Activated T-cell treated with anti-CD3 and anti-CD28 coated beads, Interleukin-2, amount 50 U/mL, for 4 hours (primary cell): ENCODE data around the gene GCLC. TPM values are rescaled to one million over a fixed set of nuclear protein-coding genes. Genes with fewer than 3 reads are reported as not detected.

Experiments used
- ATAC-seq, 2 donors: fragments of 200-7000 bp; cut with Tn5 transposase; one replicate each; pipeline ENCODE4 v1.10.0; 2021
- DNase-seq: peaks from one replicate; pipeline ENCODE4 v3.0.0-alpha.2; 2020
- H3K27me3 Mint-ChIP-seq: one replicate; pipeline ENCODE4 v1.8.0; 2021; ENCODE audit warnings: low read depth, mixed read lengths
- H3K36me3 Mint-ChIP-seq: one replicate; pipeline ENCODE4 v1.8.0; 2022; ENCODE audit warnings: mixed read lengths; ENCODE audit not compliant: insufficient read depth
- H3K4me1 Mint-ChIP-seq: one replicate; pipeline ENCODE4 v1.8.0; 2021; ENCODE audit warnings: low read depth, mixed read lengths
- H3K4me3 Mint-ChIP-seq: one replicate; pipeline ENCODE4 v1.8.0; 2021; ENCODE audit warnings: mild to moderate bottlenecking, moderate library complexity, mixed read lengths
- H3K9me3 Mint-ChIP-seq: one replicate; pipeline ENCODE4 v1.8.0; 2021; ENCODE audit warnings: mixed read lengths
- total RNA-seq, 3 donors: library from RNA; stranded (reverse); gene quantifications; one replicate each; pipeline ENCODE4 v1.2.1, GENCODE V29; 2021

Gene GCLC
- 10 to 100 TPM; 31.8 to 36.8 (median 32.2) TPM for total RNA-seq

GRCh38 chr6:53544470-53545308 lies at the start of gene GCLC:
GCLC (minus strand) TSS chr6:53545101; CDS start chr6:53544645, 456 bp downstream.
- ATAC-seq (peak; percentile 64 to 70), DNase-seq (peak; percentile 83)
- Mint-ChIP-seq H3K9me3 (no peaks in the 10 kb centered on the region), H3K27me3 (no peaks in the 10 kb centered on the region), H3K36me3 (peaks cover 9% of the 10 kb centered on the region), H3K4me1 (peaks cover 56% of the 10 kb centered on the region), H3K4me3 (peak within 1 kb of the TSS; percentile 95)

- no peak for DNase-seq
- no peaks in the 10 kb centered on the region for H3K36me3 Mint-ChIP-seq
- peaks cover 6% of the 10 kb centered on the region for H3K9me3 Mint-ChIP-seq
- no peak overlapping the region for H3K4me3 Mint-ChIP-seq
- ATAC-seq, result no peak
- H3K27me3 Mint-ChIP-seq, result peaks cover 5% of the 10 kb centered on the region
- peaks cover 3% of the 10 kb centered on the region for H3K4me1 Mint-ChIP-seq
Observed at GRCh38 chr6:53594596-53594995, 49.7 kb upstream of the GCLC start.

- Mint-ChIP-seq H3K36me3 (no peaks in the 10 kb centered on the region), H3K4me1 (peaks cover 3% of the 10 kb centered on the region), H3K9me3 (peaks cover 6% of the 10 kb centered on the region), H3K4me3 (no peak overlapping the region), H3K27me3 (peaks cover 5% of the 10 kb centered on the region)
- peak in 1 of 2 donors; percentile 35 for ATAC-seq
- no peak for DNase-seq
Observed at GRCh38 chr6:53593001-53593488, 48.1 kb upstream of the GCLC start.

GRCh38 chr6:53591873-53592272 lies 47.0 kb upstream of the GCLC start:
- H3K36me3 Mint-ChIP-seq, result no peaks in the 10 kb centered on the region
- peaks cover 5% of the 10 kb centered on the region for H3K27me3 Mint-ChIP-seq
- H3K9me3 Mint-ChIP-seq, result no peaks in the 10 kb centered on the region
- no peak overlapping the region for H3K4me3 Mint-ChIP-seq
- peaks cover 3% of the 10 kb centered on the region for H3K4me1 Mint-ChIP-seq
- DNase-seq (no peak), ATAC-seq (peak; percentile 72 to 76)

- Mint-ChIP-seq H3K4me3 (no peak overlapping the region), H3K27me3 (peaks cover 5% of the 10 kb centered on the region), H3K36me3 (no peaks in the 10 kb centered on the region), H3K9me3 (no peaks in the 10 kb centered on the region), H3K4me1 (peaks cover 3% of the 10 kb centered on the region)
- DNase-seq (no peak), ATAC-seq (no peak)
Observed at GRCh38 chr6:53588816-53589509, 44.1 kb upstream of the GCLC start.

GRCh38 chr6:53587291-53587690 lies 42.4 kb upstream of the GCLC start:
- no peak for ATAC-seq
- Mint-ChIP-seq H3K27me3 (peaks cover 4% of the 10 kb centered on the region), H3K4me1 (peaks cover 5% of the 10 kb centered on the region), H3K36me3 (no peaks in the 10 kb centered on the region), H3K4me3 (no peak overlapping the region), H3K9me3 (no peaks in the 10 kb centered on the region)
- DNase-seq, result no peak

- Mint-ChIP-seq H3K4me3 (no peak overlapping the region), H3K36me3 (no peaks in the 10 kb centered on the region), H3K4me1 (peaks cover 2% of the 10 kb centered on the region), H3K27me3 (peaks cover 4% of the 10 kb centered on the region), H3K9me3 (no peaks in the 10 kb centered on the region)
- ATAC-seq, result no peak
- DNase-seq, result no peak
Observed at GRCh38 chr6:53585208-53585900, 40.5 kb upstream of the GCLC start.

GRCh38 chr6:53584726-53585125 lies 39.8 kb upstream of the GCLC start:
- Mint-ChIP-seq H3K4me3 (no peak overlapping the region), H3K27me3 (peaks cover 4% of the 10 kb centered on the region), H3K9me3 (no peaks in the 10 kb centered on the region), H3K36me3 (no peaks in the 10 kb centered on the region), H3K4me1 (peaks cover 6% of the 10 kb centered on the region)
- DNase-seq, result no peak
- no peak for ATAC-seq

GRCh38 chr6:53583451-53583850 lies 38.5 kb upstream of the GCLC start:
- H3K36me3 Mint-ChIP-seq, result no peaks in the 10 kb centered on the region
- no peak overlapping the region for H3K4me3 Mint-ChIP-seq
- H3K4me1 Mint-ChIP-seq, result peaks cover 7% of the 10 kb centered on the region
- DNase-seq (no peak), ATAC-seq (no peak)
- peaks cover 4% of the 10 kb centered on the region for H3K27me3 Mint-ChIP-seq
- H3K9me3 Mint-ChIP-seq, result no peaks in the 10 kb centered on the region

GRCh38 chr6:53582963-53583362 lies 38.1 kb upstream of the GCLC start:
- H3K27me3 Mint-ChIP-seq, result peaks cover 4% of the 10 kb centered on the region
- peaks cover 7% of the 10 kb centered on the region for H3K4me1 Mint-ChIP-seq
- DNase-seq (no peak), ATAC-seq (no peak)
- H3K4me3 Mint-ChIP-seq, result no peak overlapping the region
- H3K9me3 Mint-ChIP-seq, result no peaks in the 10 kb centered on the region
- no peaks in the 10 kb centered on the region for H3K36me3 Mint-ChIP-seq

GRCh38 chr6:53581856-53582255 lies 37.0 kb upstream of the GCLC start:
- peaks cover 4% of the 10 kb centered on the region for H3K27me3 Mint-ChIP-seq
- H3K9me3 Mint-ChIP-seq, result no peaks in the 10 kb centered on the region
- no peak for ATAC-seq
- H3K4me1 Mint-ChIP-seq, result peaks cover 7% of the 10 kb centered on the region
- no peak for DNase-seq
- H3K4me3 Mint-ChIP-seq, result no peak overlapping the region
- H3K36me3 Mint-ChIP-seq, result no peaks in the 10 kb centered on the region

- DNase-seq, result no peak
Observed at GRCh38 chr6:53581173-53581773, 36.4 kb upstream of the GCLC start.

GRCh38 chr6:53579338-53579737 lies 34.4 kb upstream of the GCLC start:
- H3K4me3 Mint-ChIP-seq, result no peak overlapping the region
- peak; percentile 91 to 97 for ATAC-seq
- no peaks in the 10 kb centered on the region for H3K36me3 Mint-ChIP-seq
- no peaks in the 10 kb centered on the region for H3K27me3 Mint-ChIP-seq
- no peak for DNase-seq
- H3K4me1 Mint-ChIP-seq, result peaks cover 7% of the 10 kb centered on the region
- no peaks in the 10 kb centered on the region for H3K9me3 Mint-ChIP-seq

More at GRCh38 chr6:53581173-53581773, 36.4 kb upstream of the GCLC start:
- Mint-ChIP-seq H3K9me3 (no peaks in the 10 kb centered on the region), H3K4me1 (peaks cover 7% of the 10 kb centered on the region), H3K36me3 (no peaks in the 10 kb centered on the region), H3K4me3 (no peak overlapping the region), H3K27me3 (peaks cover 4% of the 10 kb centered on the region)
- ATAC-seq, result no peak

GRCh38 chr6:53578371-53578770 lies 33.5 kb upstream of the GCLC start:
- Mint-ChIP-seq H3K4me3 (no peak overlapping the region), H3K4me1 (peaks cover 7% of the 10 kb centered on the region), H3K27me3 (no peaks in the 10 kb centered on the region), H3K36me3 (no peaks in the 10 kb centered on the region), H3K9me3 (no peaks in the 10 kb centered on the region)
- no peak for DNase-seq
- no peak for ATAC-seq
